Measurements from ENCODE around the gene FUT2.
"Not testable (repeated sequence)": the region's sequence is repeated elsewhere in the genome, so short reads cannot be mapped to it uniquely, and the experiment has no call there.

Gene FUT2

GRCh38 chr19:48708471-48708870 is 12.7 kb downstream of the FUT2 start:
- no peak for DNase-seq

- DNase-seq: no peak
Measured at GRCh38 chr19:48711106-48711662, 15.4 kb downstream of the FUT2 start.

- DNase-seq: no peak
Measured at GRCh38 chr19:48713041-48713863, 17.5 kb downstream of the FUT2 start.

GRCh38 chr19:48713864-48714755 is 18.3 kb downstream of the FUT2 start:
- peak; percentile 99 to 100 for DNase-seq

- DNase-seq: no peak
Measured at GRCh38 chr19:48714759-48715675, 19.2 kb downstream of the FUT2 start.

- no peak for DNase-seq
Measured at GRCh38 chr19:48715681-48716171, 20.0 kb downstream of the FUT2 start.

GRCh38 chr19:48716562-48717291 is 21.0 kb downstream of the FUT2 start:
- DNase-seq: peak; percentile 59 to 78

DNA sequence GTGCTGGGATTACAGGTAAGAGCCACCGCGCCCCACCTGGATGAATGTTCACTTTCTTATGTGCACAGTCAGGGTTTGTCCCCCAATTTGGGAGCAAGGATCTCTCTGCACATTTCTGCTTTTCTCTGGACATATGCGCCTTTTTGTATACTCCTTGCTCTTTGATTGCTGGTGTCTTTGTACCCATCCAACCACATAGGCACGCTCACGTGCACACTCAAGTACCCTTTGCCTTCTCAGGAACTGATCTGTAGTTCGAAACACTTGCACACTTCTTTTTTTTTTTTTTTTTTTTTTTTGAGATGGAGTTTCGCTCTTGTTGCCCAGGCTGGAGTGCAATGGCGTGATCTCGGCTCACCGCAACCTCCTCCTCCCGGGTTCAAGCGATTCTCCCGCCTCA is 22.3 kb downstream of the FUT2 start:
- DNase-seq: not testable (repeated sequence)

DNA sequence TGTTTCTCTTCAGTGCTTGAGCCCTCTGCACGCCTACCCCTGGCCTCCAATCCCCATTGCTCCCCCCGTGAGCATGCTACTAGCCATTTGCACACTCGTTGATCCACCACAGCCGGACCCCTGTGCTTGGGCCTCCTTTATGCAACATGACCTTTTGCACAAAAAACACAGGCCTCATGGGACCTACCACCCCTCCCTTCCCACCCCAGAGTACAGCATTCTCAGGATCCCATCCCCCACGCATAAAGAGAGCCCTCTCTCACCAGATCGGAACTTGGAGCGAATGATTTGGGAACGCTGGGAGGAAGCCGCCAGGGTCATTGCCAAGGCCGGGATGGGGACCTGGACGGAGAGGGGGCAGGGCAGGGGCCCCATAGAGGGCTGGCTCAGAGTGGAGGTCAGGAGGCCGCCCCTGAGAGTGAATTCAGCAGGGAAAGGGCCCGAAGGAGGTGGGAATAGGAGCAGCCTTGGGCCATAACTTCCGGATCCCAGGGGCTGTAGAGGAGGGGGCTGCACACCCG is 23.0 kb downstream of the FUT2 start:
- DNase-seq: no peak

- DNase-seq: no peak
Measured at GRCh38 chr19:48719263-48720171, 23.7 kb downstream of the FUT2 start, which contains the start of gene MAMSTR. Gene MAMSTR (minus strand): TSS chr19:48719725. CDS start chr19:48719031, 694 bp downstream.

GRCh38 chr19:48720251-48720612 is 24.5 kb downstream of the FUT2 start:
- DNase-seq: no peak

- peak; percentile 98 to 99 for DNase-seq
Measured at GRCh38 chr19:48720613-48721296, 25.0 kb downstream of the FUT2 start.

DNA sequence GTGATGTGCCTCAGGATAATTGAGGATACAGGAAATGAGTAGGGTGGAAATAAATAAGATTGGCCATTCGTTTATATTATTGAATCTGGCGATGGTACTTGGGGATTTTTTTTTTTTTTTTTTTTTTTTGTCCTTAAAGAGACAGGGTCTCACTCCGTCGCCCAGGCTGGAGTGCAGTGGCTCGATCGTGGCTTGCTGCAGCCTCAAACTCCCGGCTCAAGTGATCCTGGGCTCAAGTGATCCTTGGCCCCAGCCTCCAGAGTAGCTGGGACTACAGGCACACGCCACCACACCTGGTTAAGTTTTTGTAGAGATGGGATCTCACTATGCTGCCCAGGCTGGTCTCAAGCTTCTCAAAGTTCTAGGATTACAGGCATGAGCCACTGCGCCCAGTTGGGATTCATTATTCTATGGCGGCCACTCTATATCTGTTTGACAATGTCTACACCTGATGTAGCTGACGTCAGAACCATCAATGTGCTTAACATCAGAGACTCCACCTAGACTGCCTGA is 26.5 kb downstream of the FUT2 start:
- no peak for DNase-seq

DNA sequence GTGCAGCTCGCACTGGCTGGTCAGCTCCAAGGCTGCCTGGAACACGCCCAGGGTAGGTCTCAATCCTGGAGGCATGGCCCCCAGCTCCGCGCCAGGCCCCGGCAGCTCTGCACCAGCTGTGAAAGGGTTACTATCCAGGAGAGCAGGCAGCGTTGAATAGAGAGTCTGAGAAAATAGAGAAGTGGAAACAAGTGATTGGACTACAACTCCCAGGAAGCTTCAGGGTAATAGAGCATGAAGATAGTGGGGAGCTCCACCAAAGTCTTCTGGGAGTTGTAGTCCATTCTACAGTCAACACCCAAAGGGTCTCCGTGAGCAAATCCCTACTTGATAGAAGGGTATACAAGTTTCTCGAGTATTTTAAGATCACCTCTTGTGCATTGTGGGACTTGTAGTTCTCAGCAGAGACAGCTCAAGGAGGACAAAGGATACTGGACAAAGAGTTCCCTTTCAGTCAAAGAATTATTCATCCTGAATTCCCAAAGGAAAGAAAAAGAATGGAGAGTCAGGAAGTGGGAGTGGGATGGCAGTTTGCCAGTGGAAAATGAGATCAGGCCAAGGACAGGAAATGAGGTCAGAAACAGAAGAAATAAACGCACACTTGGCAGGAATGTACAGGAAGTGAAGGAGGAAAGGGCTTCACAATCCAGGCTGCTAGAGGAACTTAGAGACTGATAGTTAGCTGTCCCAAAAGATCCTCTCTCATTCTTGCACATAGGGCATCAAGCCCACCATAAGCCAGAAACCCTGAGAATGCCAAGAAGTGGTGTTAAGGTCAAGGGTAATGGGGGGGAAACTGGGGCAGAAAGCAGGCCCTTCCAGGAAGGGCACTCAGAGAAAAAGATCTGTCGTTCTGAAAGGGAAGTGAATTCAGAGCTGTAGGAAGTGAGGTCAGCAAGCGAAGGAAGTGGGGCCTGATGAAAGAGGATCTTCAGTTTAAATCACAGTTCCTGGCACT is 29.3 kb downstream of the FUT2 start:
- peak in 1 of 2 donors; percentile 58 for DNase-seq

- DNase-seq: no peak
Measured at GRCh38 chr19:48726556-48726955, 30.8 kb downstream of the FUT2 start.

GRCh38 chr19:48728911-48729664 is 33.3 kb downstream of the FUT2 start:
- DNase-seq: no peak

- no peak for DNase-seq
Measured at GRCh38 chr19:48731452-48731851, 35.7 kb downstream of the FUT2 start.

Data from hippocampal formation (tissue), 2 donors.